Lower leg skin (tissue), 4 donors: ENCODE data around the gene CCBE1. TPM values are rescaled to one million over a fixed set of nuclear protein-coding genes. Genes with fewer than 3 reads are reported as not detected.

Experiments used
- DNase-seq, 2 donors: peaks; one replicate each; pipeline ENCODE4 v3.0.0-alpha.2; 2019; ENCODE audit warnings: low spot score in 2 of 2
- H3K4me3 ChIP-seq: fragments of 200-600 bp; sonication (generic); 2 replicates; pipeline ENCODE4 v1.5.1; 2017; ENCODE audit warnings: mild to moderate bottlenecking, low read depth; ENCODE audit not compliant: poor library complexity, severe bottlenecking
- POLR2A ChIP-seq, 2 donors: fragments of 450-650 bp; IDR thresholded peaks; one replicate each; pipeline ENCODE4 v1.6.1; 2016 to 2017; ENCODE audit warnings: antibody characterized with exemption in 2 of 2, mild to moderate bottlenecking in 1 of 2, moderate library complexity in 1 of 2
- WGBS, 2 donors: methylation state at CpG; one replicate each; pipeline ENCODE4 v1.1.5; 2018; 5-methylcytosine and 5-hydroxymethylcytosine counted together
- intact Hi-C: fragments of 100-400 bp; cut with DNase I; formaldehyde crosslinking; loops from one replicate; pipeline ENCODE4 v1.15.0; 2023; ENCODE audit warnings: low total_unique reads
- total RNA-seq, 4 donors: library from RNA; depleted of rRNA; stranded (reverse); fragments of >200 nt; gene quantifications; one replicate each; pipeline ENCODE4 v1.1.0, GENCODE V29; 2016
- TF ChIP-seq, protein P1 (sequence below), 3 donors: fragments of 450-650 bp; IDR thresholded peaks; one replicate each; pipeline ENCODE4 v1.5.1; 2016; ENCODE audit warnings: antibody characterized with exemption in 3 of 3, mild to moderate bottlenecking in 3 of 3, moderate library complexity in 2 of 3

Gene CCBE1
- total RNA-seq, 4 donors from 2014 or later = 3.0 to 15.5 (median 3.2) TPM

DNA sequence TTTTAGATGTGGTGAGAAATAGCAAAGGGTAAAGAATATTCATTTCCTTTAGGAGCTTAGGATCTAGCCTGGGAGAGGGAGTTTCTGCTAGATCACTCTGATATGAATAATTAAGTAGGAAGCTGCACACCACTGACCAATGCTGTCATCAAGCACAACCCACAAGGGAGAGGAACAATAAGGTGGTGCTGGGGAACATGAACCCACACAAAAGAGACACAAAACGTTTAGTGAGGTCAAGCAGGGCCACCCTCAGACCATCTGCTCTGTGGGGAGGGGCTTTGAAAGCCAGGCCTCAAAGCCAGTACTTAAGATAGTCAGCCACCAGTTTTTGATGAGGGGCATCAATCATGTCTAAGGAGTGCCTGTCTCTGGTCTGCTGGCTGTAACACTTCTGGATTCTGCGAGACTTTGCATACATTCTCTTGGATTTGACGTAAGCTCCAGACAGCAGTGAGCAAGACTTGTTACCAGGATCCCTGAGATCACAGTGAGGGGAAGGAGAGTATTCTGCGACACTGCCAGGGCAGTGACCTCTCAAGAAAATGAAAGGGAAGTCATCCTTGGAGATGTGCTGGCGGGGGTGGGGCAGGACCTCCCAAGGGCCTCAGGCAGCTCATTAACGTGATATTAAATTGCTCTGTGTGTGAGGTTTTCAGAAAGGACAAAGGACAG lies 127.0 kb downstream of the CCBE1 start:
- DNase-seq = no peak
- H3K4me3 ChIP-seq = no peak overlapping the region
- no peak for TF ChIP-seq POLR2A (IDR thresholded peaks at IDR 0.05)
- TF ChIP-seq, protein P1, sequence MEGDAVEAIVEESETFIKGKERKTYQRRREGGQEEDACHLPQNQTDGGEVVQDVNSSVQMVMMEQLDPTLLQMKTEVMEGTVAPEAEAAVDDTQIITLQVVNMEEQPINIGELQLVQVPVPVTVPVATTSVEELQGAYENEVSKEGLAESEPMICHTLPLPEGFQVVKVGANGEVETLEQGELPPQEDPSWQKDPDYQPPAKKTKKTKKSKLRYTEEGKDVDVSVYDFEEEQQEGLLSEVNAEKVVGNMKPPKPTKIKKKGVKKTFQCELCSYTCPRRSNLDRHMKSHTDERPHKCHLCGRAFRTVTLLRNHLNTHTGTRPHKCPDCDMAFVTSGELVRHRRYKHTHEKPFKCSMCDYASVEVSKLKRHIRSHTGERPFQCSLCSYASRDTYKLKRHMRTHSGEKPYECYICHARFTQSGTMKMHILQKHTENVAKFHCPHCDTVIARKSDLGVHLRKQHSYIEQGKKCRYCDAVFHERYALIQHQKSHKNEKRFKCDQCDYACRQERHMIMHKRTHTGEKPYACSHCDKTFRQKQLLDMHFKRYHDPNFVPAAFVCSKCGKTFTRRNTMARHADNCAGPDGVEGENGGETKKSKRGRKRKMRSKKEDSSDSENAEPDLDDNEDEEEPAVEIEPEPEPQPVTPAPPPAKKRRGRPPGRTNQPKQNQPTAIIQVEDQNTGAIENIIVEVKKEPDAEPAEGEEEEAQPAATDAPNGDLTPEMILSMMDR (IDR thresholded peaks at IDR 0.05) = no peak
- intact Hi-C loops = no loop called here
- 75 to 80% methylated on average over 6 of the region's 6 CpGs for WGBS, 2 donors

DNA sequence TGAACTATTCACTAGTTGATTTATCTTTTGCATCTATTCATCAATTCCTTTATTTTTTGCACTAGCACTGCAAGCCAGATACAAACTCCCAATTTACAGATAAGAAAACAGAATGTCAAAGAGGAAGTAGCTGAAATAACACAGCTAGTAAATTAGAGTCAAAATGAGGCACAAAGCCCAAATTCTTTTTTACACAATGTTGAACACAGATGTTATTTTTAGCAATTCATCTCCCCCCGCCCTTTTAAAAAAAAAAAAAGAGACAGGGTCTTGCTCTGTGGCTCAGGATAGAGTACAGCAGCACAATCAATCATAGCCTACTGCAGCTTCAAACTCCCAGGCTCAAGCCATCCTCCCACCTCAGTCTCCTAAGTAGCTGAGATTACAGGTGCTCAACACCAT lies 127.8 kb downstream of the CCBE1 start:
- intact Hi-C loops = no loop called here
- DNase-seq = no peak
- H3K4me3 ChIP-seq = no peak overlapping the region
- TF ChIP-seq, protein P1 (IDR thresholded peaks at IDR 0.05) = no peak
- no peak for TF ChIP-seq POLR2A (IDR thresholded peaks at IDR 0.05)
- 63 to 68% methylated on average over 1 of the region's 1 CpG for WGBS, 2 donors

DNA sequence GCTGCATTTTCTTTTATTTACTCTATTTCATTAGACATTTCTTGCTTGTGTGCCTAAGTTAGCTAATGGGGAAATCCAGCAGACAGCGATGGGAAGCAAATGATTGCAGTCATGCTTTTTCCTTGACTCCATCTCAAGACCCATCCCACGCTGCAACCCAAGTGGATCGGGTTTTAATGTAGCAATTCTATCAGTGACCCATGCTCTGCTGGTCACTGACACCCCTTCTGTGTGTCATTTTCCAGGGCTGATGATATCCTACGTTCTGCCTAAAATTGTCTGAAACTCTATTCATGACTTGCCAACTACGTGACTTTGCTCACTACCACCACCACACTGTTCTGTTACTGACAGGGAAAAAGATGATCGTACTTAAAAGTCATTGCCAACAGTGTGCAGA lies 129.8 kb downstream of the CCBE1 start:
- no peak for DNase-seq
- no peak overlapping the region for H3K4me3 ChIP-seq
- intact Hi-C loops = no loop called here
- TF ChIP-seq, protein P1 (IDR thresholded peaks at IDR 0.05) = no peak
- no peak for TF ChIP-seq POLR2A (IDR thresholded peaks at IDR 0.05)
- 83 to 85% methylated on average over 6 of the region's 6 CpGs for WGBS, 2 donors

DNA sequence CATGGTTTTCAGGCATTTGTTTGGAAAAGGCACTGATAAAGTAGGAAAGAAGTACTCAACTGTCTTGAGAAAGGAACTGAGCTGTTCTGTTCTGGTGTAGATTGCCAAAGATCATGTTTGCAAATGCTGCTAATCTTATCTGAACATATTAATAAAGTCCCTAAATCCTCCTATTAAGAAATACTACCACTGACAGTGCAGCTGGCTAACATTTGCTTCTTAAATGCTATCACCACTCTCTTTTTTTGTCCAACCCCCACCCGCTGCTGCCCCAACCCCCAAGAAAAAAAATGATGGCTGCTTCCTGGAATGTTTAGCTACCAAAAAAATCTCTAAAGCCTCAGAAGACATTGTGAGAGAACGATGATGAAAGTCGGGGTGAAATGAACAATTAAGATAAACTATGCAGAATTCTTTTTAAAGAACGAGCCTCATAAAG lies 130.7 kb downstream of the CCBE1 start:
- TF ChIP-seq, protein P1 (IDR thresholded peaks at IDR 0.05) = no peak
- H3K4me3 ChIP-seq = no peak overlapping the region
- 66 to 72% methylated on average over 4 of the region's 4 CpGs for WGBS, 2 donors
- DNase-seq = no peak
- intact Hi-C loops = no loop called here

DNA sequence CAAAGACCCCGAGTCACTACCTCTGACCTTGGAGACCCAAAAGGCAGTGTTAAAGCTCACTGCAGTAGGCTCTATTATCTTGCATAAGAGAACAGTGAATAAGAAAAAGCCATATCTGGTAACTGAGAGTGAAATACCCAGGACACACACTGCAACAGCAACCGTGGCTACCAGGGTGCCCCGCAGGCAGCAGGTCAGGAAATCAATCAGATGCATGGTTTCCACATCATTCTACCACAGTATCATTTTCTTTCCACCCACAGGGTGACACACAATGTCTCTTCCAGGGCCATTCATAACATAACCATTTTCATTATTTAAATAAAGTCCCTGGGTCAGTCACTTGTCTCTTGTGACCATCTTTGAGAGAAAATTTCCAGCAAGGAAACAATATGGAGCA lies 131.3 kb downstream of the CCBE1 start:
- TF ChIP-seq, protein P1 (IDR thresholded peaks at IDR 0.05) = no peak
- TF ChIP-seq POLR2A (IDR thresholded peaks at IDR 0.05) = no peak
- 81 to 87% methylated on average over 3 of the region's 3 CpGs for WGBS, 2 donors
- H3K4me3 ChIP-seq = no peak overlapping the region
- intact Hi-C loops = no loop called here
- no peak for DNase-seq

DNA sequence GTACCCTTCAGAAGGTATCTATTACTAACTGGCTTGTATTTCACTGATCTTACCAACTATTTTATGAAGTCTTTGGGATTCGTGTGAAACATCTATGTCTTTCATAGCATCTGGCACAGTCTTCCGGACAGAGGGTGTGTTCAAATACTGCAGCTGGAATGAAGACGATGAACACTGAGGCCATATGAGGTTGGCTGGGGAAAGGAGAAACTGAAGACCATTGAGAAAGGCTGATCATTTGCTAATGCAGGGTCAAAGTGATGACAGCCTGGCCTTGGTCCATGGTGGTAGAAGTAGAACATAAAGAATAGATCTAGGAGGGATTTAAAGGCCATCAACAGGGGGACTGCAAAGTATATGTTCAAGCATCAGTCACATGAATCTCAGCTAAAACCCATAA lies 132.7 kb downstream of the CCBE1 start:
- no peak for DNase-seq
- TF ChIP-seq, protein P1 (IDR thresholded peaks at IDR 0.05) = no peak
- no peak for TF ChIP-seq POLR2A (IDR thresholded peaks at IDR 0.05)
- no peak overlapping the region for H3K4me3 ChIP-seq
- 48 to 60% methylated on average over 3 of the region's 3 CpGs for WGBS, 2 donors
- intact Hi-C loops = no loop called here
